Stimulated activated CD8-positive, alpha-beta memory T cell treated with anti-CD3 and anti-CD28 coated beads, Interleukin-2, amount 100 ng/mL, for 48 hours (primary cell): ENCODE results near the gene MRPL3.
"Not testable (repeated sequence)": the region's sequence is repeated elsewhere in the genome, so short reads cannot be mapped to it uniquely, and the experiment has no call there.

Experiments used
- DNase-seq, 2 donors: peaks; one replicate each; pipeline ENCODE4 v3.0.0-alpha.2; 2020; ENCODE audit warnings: low read depth in 2 of 2

Gene MRPL3

DNA sequence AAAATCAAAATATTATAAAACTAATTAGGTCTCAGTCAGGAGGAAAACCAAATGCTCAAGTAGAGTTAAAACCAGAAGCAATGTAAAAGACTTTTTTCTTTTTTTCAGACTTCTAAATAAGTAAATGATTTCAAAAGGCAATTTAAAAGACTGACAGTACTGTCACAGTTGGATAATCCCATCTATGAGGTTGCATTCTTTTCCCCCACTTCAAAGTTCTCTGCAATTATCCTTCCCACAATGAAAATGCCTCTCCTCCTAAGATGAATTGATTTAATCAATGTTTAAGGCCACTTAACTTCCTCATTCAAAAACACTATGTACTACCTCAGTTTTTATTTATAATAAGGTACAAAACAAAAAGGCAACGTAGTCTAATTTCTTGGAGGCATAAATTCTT, 8.1 kb downstream of the MRPL3 start:
- DNase-seq: no peak

DNA sequence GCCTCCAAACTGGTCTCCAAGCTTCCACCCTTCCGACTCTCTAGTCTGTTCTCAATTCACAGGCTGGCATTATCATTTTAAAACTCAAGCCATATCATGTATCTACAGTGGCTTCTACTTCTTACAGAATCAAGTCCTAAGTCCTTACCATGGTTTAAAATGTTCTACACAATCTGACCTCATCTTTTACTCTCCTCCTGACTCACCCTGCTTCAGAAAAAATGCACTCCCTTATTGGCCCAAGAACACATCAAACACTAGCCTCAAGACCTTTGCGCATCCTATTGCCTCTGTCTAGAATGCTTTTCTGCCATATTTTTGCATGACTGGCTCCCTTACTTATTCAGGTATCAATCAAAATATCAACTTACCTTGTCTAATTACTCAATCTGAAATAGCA, 11.0 kb downstream of the MRPL3 start:
- no peak for DNase-seq

GRCh38 chr3:131491084-131491483, 11.7 kb downstream of the MRPL3 start:
- DNase-seq: no peak

DNA sequence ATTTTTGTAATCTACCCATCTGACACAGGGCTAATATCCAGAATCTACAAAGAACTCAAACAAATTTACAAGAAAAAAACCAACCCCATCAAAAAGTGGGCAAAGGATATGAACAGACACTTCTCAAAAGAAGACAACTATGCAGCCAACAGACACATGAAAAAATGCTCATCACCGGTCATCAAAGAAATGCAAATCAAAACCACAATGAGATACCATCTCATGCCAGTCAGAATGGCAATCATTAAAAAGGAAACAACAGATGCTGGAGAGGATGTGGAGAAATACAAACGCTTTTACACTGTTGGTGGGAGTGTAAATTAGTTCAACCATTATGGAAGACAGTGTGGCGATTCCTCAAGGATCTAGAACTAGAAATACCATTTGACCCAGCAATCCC, 16.2 kb downstream of the MRPL3 start:
- DNase-seq: not testable (repeated sequence)

GRCh38 chr3:131485119-131485518, 17.7 kb downstream of the MRPL3 start:
- no peak for DNase-seq

DNA sequence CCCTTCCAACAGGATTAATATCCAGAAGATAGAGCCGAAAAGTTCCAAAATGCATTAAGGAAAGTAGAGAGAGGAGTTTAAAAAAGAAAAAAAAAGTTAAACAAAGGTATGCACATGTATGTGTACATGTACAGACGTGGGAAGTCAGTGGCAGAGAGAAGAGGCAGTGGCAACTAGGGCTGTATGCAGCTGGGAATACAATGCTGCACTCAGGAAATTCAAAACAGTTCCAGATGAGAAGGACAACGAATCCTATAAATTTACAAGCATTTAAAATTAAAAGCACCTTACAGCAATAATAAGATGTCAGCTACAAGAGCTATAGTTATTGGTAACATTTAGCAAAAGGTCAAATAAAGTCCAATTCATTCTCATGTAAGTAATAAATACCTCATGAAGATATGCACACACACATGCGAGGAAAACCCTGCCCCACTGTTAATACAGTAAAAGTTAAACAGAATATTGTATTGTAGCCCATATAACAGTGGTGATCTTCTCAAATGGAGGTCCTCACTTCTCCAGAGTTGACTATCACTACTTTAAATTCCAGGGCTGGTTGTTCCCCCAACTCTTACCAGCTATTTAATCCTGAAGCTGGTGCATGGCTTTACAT, 18.2 kb downstream of the MRPL3 start:
- DNase-seq: no peak

GRCh38 chr3:131480116-131480515, 22.7 kb downstream of the MRPL3 start:
- DNase-seq: no peak

DNA sequence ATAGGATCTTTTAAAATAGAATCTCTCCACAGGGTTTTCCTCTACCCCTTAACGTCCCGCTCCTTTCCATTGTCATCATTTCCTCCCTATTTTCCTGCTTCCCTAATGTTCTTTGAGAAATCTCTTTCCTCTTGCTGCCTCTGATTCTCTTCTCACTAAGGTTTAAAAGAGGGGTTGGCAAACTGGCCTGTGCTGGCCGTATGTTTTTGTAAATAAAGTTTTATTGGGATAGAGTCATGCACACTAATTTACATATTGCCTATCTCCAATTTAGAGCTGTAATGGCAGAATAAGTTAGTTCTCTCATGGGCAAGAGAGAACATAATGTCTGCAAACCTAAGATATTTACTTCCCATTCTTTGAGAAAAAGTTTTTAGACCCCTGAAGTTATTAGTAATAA, 25.0 kb downstream of the MRPL3 start:
- no peak for DNase-seq

GRCh38 chr3:131474115-131474514, 28.7 kb downstream of the MRPL3 start:
- no peak for DNase-seq

GRCh38 chr3:131470377-131470776, 32.4 kb downstream of the MRPL3 start:
- DNase-seq: no peak

DNA sequence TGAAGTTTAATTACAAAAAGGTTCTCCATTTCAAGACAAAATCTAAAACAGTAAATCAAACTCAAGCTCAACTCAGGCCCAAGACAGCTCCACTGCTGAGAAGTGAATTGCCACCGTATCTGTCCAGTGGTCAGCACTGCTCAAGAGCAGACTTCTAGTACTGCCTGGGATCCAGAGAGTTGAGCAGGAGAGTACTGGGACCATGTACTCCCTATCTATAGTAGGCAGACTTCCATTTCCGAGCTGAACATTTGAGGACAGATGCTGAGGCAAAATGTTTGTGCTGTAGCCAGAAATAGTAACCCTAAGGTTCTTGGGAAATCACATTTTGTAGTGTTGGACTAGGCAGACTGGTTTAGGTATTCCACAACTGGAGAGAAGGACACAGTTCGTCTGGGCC, 44.1 kb downstream of the MRPL3 start:
- DNase-seq: no peak

DNA sequence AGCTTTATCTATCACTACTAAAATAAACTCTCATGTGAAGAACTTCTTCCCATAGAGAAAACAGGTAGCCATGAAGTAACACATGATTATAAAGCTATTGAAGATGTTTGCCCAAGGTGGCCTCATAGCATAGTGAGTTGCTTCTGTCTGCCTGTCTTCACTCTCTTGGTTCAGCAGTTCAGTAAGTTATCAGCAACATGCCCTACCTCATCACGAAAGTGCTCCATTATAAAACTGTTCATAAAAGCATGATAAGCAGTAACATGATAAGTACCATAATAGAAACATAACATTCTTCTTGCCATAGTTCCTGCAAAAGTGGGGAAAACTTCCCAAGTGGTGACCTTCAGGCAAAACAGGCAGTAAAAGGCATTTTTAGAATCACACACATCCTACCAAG, 45.6 kb downstream of the MRPL3 start:
- no peak for DNase-seq

- no peak for DNase-seq
Observed at GRCh38 chr3:131454501-131454900, 48.3 kb downstream of the MRPL3 start.

DNA sequence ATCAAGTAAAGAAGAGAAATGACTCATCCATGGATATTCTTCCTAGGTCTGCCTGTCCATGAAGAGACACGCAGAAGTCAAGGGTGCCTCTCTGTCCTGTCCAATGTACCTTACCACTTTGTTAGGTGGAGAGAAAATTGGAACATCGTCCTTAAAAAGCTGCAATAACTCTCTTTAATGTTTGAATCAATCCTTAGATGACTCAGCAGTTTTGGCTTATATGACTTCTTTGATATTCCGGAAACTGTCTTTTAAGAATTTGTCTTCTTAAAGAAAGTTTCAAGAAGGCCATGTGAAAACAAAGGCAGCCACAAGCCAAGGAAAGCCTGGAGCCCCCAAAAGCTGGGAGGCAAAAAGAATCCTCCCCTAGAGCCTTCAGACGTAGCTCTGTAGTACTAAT, 49.2 kb downstream of the MRPL3 start:
- DNase-seq: no peak

- no peak for DNase-seq
Observed at GRCh38 chr3:131447349-131447748, 55.4 kb downstream of the MRPL3 start.

DNA sequence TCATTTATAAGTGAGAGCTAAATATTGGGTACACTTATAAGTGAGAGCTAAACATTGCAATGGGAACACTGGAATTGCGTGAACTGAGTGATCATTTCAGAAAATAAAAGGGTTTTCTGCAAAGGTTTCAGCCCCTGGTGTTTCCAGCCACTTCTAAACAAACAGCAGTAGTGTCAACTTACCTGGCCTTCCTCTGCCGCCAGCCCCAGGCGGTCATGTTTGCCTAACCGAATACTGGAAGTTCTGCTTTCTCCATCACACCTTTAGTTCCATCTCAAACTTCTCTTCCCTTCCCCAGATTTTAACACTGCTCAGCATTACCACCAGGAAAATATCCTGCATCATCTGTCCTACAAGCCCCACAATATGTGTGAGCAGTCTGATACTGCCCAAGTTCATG, 58.6 kb downstream of the MRPL3 start:
- no peak for DNase-seq

DNA sequence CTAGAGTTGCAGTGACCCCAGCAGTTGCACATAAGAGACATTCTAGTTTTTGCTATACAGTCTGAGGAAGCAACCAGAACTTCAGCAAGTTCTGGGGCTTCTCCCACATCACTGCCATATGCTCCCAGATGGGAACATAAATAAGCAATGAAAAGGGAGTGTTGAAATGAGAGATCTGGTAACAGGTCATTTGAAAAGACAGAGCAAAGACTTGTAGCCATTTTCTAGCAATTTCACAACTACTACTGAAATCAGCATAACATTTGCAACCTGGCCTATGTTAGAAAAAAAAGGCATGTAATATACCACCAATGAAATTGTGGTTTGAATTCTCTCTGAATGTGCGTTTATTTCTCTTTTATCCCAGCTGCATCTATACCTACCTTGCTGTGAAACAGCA, 63.7 kb downstream of the MRPL3 start:
- no peak for DNase-seq

- no peak for DNase-seq
Observed at GRCh38 chr3:131435000-131435399, 67.8 kb downstream of the MRPL3 start.

DNA sequence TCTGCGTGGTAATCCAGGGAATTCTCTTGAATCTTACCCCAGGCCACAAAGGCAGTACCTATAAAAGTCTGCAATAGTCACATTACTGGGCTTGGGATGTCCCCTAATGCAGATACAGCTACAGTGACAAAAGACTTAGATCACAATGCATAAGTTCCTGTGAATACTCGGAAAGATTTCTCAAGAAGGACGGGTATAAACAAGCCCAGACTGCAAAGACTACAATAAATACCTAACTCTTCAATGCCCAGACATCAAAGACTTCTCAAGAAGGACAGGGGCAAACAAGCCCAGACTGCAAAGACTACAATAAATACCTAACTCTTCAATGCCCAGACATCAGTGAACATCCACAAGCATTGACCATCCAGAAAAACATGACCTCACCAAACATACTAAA, 70.3 kb downstream of the MRPL3 start:
- no peak for DNase-seq

DNA sequence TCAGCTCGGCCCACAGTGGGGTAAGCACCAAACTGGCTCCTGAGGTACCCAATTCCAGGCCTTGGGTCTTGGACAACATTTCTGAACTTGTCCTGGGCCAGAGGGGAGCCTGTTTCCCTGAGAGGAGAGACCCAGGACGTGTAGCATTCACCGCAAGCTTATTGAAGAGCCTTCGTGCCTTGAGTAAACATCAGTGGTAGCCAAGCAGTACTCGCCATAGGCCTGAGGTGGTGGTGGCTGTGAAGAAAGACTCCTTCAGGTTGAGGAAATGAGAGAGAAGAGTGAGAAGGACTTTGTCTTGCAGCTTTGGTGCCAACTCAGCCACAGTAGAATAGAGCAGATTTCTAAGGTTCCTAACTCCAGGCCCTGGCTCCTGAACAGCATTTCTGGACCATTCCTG, 71.0 kb downstream of the MRPL3 start:
- no peak for DNase-seq

GRCh38 chr3:131427226-131427625, 75.5 kb downstream of the MRPL3 start:
- no peak for DNase-seq

- DNase-seq: no peak
Observed at GRCh38 chr3:131421957-131422498, 80.7 kb downstream of the MRPL3 start.

- no peak for DNase-seq
Observed at GRCh38 chr3:131421301-131421700, 81.5 kb downstream of the MRPL3 start.

- DNase-seq: no peak
Observed at GRCh38 chr3:131417751-131418150, 85.0 kb downstream of the MRPL3 start.
